WI38 (cell line): ENCODE measurements around the gene CT45A1.
"Not testable (repeated sequence)": the region's sequence is repeated elsewhere in the genome, so short reads cannot be mapped to it uniquely, and the experiment has no call there.

Source experiments
- H3K4me3 ChIP-seq: 2 replicates; pipeline ENCODE4 v1.5.1; 2011; ENCODE audit warnings: low read depth, mild to moderate bottlenecking, control low read depth, low read length
- CTCF ChIP-seq: IDR thresholded peaks from 2 replicates; pipeline ENCODE4 v1.5.1; 2012; ENCODE audit warnings: low read depth, mild to moderate bottlenecking, control low read depth, low read length

CT45A1 gene

DNA sequence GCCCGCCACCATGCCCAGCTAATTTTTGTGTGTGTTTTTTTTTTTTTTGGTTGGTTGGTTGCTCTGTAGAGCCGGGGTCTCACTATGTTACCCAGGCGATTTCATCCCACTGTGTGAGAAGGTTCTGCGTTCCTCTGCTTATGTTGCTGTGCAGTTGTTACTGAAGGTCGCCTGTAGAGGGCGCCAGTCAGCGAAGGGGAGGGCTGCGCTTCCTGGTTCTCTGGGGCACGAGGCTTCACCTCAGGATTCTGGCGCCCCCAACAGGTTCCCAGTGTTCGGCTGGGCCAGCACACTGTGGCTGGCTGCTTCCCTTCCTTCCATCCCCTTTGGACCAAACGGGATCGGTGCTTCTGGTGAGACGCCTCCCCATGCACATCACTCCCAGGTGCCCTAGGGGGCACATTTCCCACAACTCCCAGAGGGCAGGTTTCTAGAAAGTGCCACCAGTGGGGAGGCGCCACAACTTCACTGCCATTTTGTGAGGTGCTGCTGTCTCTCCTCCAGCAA, at the start of gene CT45A1:
CT45A1 (plus strand) TSS at position 457 of the 507 bp plus-strand sequence. CDS start 5,302 bp downstream, outside the sequence.
- TF ChIP-seq CTCF, result 0 out of 2 replicates have a peak, but pooled peaks have one; percentile 13
- not testable (repeated sequence) for H3K4me3 ChIP-seq

DNA sequence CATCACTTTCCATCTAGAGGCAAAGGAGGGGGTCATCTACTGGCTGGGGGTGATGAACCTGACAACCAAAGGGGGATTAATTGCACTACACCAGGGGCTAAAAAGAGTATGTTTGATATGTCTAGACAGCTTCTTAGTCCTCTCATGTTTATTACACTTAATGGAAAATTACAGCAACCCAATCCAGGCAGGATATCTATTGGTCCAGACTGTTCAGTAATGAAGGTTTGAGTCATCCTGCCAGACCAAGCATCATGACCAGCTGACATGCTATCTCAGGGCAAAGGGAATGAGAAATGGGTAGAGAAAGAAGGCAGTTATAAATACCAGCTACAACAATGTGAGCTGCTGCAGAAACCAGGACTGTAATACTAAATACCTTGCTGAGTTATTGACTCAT, 40.5 kb upstream of the CT45A1 start:
- not testable (repeated sequence) for H3K4me3 ChIP-seq

GRCh38 chrX:135688137-135688536, 25.3 kb upstream of the CT45A1 start:
- TF ChIP-seq CTCF, result 0 out of 2 replicates have a peak, but pooled peaks have one; percentile 28
- H3K4me3 ChIP-seq, result no peak overlapping the region

- H3K4me3 ChIP-seq, result no peak overlapping the region
- TF ChIP-seq CTCF, result no peak
These were observed 18.0 kb upstream of the CT45A1 start for GRCh38 chrX:135695471-135695870.

- no peak for TF ChIP-seq CTCF
These were observed 15.8 kb upstream of the CT45A1 start for GRCh38 chrX:135697601-135698000.

DNA sequence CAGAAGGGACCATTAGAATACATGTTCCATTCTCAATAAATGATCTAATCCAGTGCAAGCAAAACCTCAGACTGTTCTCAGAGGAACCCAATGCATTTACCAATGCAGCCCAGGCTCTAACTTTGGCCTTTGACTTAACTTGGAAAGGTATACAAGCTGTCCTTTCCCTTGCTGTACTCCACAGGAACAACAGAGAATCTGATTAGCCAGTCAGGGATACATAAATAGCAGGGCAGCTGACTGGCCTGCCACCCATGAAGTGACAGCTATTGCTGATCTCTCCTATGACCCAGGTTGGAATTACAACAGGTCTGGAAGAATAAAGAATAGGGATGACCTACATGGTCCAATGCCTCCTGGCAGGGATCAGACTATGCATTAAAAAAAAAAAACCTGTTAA, 14.5 kb upstream of the CT45A1 start:
- no peak overlapping the region for H3K4me3 ChIP-seq
- no peak for TF ChIP-seq CTCF

More at GRCh38 chrX:135697601-135698000, 15.8 kb upstream of the CT45A1 start:
- no peak overlapping the region for H3K4me3 ChIP-seq

DNA sequence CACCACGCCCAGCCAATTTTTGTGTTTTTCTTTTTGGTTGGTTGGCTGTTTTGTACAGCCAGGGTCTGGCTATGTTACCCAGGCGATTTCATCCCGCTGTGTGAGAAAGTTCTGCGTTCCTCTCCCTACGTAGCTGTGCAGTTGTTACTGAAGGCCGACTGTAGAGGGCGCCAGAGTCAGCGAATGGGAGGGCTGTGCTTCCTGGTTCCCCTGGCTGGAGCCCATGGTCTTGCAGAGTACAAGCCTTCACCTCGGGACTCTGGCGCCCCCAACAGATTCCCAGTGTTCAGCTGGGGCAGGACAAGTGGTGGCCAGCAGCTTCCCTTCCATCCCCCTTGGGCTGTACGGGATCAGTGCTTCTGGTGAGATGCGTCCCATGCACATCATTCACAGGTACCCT, 5.6 kb upstream of the CT45A1 start:
- H3K4me3 ChIP-seq, result no peak overlapping the region
- TF ChIP-seq CTCF, result peak; percentile 31

DNA sequence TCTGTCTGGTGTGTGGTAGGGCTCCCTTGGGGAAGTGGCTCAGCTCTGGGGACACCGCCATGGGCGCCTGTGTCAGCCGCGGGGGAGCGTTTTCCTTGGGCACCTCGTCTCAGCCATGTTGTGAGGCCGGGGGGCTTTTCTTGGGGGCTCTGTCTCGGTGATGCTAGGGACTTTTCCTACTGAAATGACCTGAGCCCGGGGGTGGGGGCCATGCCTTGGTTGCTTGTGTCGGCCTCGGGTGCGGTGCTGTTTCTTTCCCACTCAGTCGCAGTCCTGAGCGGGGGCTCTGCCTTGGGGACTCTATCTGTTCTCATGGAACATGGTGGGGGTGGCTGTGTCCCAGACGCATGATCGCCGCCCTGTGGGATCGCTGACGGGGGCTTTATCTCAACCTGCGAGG, 356 bp downstream of the CT45A1 start:
- no peak overlapping the region for H3K4me3 ChIP-seq

DNA sequence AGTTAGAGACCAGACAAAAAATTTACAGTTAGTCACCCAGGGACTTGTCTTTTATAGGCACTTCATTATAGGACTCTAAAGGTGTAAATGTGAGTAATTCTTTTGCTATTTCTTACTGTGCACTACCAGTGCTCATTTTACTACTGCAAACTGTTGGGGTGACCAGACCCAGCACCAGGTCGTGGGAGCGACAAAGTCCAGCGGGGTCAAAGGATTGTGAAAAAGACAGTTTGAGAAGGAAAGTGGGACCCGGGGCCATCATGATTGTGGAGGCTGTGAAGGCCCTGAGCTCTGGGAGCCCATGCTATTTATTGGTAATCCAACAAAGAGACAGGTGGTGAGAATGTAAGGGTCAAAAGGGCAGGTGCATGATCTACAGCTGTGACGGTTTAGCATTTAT, 21.2 kb downstream of the CT45A1 start:
- not testable (repeated sequence) for H3K4me3 ChIP-seq

More for the DNA sequence above, 356 bp downstream of the CT45A1 start:
- no peak for TF ChIP-seq CTCF
